ENCODE data around the gene CTBP2.
A peak's percentile ranks its signal among the peaks of the same experiment; 100 is the strongest.

CTBP2 gene

DNA sequence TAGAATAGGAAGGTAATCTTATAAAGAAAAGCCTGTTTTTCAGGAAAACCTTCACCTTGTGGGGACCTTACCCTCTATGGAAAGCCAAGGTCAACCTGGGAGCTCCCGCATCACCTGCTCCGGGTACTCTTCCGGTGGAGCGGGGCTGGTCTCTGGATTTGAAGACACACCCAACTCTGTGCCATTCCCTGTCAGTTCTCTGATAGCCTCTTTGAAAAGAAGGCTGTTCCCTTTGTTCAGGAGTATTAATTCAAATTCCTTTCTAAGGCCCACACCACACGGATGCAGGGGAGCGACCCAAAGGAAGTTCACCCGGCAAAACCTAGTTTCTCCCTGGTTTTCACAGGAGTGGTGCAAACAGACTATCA lies 10.7 kb downstream of the CTBP2 start:
- DNase-seq (ENCODE audit: low read depth), result no peak
- TF ChIP-seq, protein P1, sequence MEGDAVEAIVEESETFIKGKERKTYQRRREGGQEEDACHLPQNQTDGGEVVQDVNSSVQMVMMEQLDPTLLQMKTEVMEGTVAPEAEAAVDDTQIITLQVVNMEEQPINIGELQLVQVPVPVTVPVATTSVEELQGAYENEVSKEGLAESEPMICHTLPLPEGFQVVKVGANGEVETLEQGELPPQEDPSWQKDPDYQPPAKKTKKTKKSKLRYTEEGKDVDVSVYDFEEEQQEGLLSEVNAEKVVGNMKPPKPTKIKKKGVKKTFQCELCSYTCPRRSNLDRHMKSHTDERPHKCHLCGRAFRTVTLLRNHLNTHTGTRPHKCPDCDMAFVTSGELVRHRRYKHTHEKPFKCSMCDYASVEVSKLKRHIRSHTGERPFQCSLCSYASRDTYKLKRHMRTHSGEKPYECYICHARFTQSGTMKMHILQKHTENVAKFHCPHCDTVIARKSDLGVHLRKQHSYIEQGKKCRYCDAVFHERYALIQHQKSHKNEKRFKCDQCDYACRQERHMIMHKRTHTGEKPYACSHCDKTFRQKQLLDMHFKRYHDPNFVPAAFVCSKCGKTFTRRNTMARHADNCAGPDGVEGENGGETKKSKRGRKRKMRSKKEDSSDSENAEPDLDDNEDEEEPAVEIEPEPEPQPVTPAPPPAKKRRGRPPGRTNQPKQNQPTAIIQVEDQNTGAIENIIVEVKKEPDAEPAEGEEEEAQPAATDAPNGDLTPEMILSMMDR (conservative IDR thresholded peaks at IDR 0.05; ENCODE audit: control insufficient read depth, insufficient read depth, low read depth, low read length), result no peak
- H3K4me3 ChIP-seq (ENCODE audit: control insufficient read depth, low read depth, low read length), result no peak overlapping the region

DNA sequence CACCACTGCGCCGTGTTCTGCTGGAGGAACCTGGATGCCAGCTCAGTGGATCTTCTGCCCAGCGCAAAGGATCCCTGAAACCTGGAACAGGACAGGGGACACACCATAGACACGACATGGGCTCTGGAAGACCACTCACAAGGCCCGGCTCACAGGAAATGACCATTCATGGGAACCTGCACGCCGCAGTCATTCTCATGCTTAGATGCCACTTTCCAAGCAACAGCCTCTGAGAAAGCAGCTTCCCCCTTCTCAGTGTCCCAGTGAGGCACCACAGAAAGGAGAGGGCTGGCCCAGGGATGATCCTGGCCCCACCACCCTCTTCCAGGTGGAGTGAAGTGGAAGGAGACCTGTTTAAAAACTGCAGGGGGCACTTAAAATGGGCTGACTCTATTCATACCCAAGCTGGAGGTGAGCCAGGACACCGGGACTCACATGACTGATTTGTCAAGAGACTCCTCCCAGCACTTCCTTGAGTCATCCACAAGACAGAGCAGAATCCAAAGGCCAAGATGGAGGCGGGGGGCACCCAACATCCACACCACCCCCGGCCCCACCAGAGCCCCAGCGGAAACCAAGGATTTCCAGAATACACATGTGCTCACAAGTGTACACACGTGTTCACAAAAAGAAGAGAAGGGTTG lies 11.2 kb downstream of the CTBP2 start:
- peak; percentile 87 for DNase-seq (ENCODE audit: low read depth)
- TF ChIP-seq, protein P1 (conservative IDR thresholded peaks at IDR 0.05; ENCODE audit: control insufficient read depth, insufficient read depth, low read depth, low read length), result no peak
- H3K4me3 ChIP-seq (ENCODE audit: control insufficient read depth, low read depth, low read length), result no peak overlapping the region

DNA sequence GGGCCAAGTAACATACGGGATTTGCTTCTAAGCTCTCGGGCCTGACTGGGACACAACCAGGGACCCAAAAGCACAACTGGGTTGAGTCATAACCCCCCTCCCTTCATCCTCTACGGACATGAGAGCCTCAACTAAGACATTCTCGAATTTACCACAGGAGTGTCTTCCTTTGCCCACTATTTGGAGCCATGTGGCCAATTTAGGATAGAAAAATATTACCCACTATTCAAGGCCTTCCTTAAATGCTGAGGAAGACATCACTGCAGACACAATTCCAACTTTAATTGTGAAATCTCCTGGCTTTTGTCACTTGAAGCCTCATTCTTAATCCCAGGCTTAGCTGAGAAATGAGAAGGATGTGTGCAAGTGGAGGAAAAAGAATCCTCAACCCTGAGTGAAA lies 11.8 kb downstream of the CTBP2 start:
- TF ChIP-seq, protein P1 (conservative IDR thresholded peaks at IDR 0.05; ENCODE audit: control insufficient read depth, insufficient read depth, low read depth, low read length), result no peak
- no peak overlapping the region for H3K4me3 ChIP-seq (ENCODE audit: control insufficient read depth, low read depth, low read length)
- DNase-seq (ENCODE audit: low read depth), result no peak

DNA sequence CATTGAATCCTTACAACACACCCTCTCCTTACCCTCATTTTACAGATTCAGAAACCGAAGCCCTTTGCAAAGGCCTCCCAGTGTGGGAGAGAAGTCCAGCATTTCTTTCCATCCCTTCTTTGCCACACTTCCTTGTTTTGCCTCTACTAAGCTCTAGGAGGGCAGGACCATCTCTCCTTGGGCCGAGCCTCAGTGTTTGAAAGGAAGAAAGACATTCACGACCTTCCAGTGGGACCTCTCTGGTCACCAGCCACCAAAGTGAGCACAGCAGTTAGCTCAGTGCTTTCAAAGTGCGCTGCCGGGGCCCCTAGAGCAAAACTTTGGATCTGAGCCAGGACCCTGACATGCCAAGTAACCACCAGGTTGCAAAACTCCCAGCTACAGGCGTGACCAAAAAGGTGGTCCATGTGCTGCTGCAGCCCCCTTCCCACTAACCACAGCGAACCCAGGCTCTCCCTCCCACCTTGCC lies 12.4 kb downstream of the CTBP2 start:
- TF ChIP-seq, protein P1 (conservative IDR thresholded peaks at IDR 0.05; ENCODE audit: control insufficient read depth, insufficient read depth, low read depth, low read length), result no peak
- H3K4me3 ChIP-seq (ENCODE audit: control insufficient read depth, low read depth, low read length), result no peak overlapping the region
- DNase-seq (ENCODE audit: low read depth), result peak; percentile 41

DNA sequence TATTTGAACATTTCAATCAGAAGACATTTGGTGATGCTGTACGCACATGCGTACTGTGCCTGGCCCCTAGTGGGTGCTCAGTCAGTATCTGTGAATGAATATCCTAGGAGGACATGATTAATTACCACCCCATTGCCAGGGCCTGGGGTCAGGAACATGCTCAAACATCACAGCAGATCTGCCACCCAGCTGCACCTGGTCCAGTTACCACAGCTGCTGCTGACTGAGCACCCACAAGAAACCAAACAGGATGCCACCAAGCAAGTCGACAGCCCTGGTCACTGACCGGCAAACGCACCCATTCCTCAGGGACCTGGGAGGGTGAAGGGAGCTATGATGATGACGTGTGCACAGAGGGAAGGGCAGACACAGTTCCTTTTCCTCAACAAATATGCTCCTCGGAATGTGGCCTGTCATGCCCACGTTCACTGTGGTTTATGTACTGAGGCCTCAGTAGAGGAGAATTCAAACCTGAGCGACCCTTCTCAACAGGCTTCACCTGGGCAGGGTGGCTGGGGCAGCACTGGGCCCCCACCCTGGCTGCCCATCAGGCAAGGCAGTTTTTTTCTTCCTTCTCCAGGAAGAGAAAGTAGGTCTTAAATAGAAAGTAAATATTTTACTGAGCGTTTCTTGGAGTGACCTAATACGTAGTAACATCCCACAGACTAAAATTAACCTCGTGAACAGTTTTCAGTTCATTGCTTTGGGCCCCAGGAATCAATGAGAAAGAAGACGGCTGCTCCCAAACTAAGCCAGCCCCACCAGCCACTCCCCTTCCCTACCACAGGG lies 13.4 kb downstream of the CTBP2 start:
- no peak overlapping the region for H3K4me3 ChIP-seq (ENCODE audit: control insufficient read depth, low read depth, low read length)
- DNase-seq (ENCODE audit: low read depth), result peak; percentile 50
- TF ChIP-seq, protein P1 (conservative IDR thresholded peaks at IDR 0.05; ENCODE audit: control insufficient read depth, insufficient read depth, low read depth, low read length), result no peak

DNA sequence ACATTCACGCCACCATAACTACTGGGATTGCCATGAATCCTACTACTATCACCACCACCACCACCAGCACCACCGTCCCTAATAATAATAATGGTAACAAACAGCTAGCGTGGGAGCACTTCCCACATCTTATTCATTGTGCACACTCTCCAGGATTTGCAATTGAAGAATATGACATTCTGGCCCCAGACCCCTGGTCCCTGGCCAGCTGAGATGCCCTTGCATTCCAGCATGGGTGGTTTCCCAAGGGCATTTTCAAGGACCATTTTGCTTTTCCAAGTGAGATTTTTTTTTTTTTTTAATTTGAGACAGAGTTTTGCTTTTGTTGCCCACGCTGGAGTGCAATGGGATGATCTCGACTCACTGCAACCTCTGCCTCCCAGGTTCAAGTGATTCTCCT lies 14.7 kb downstream of the CTBP2 start:
- no peak for DNase-seq (ENCODE audit: low read depth)
- TF ChIP-seq, protein P1 (conservative IDR thresholded peaks at IDR 0.05; ENCODE audit: control insufficient read depth, insufficient read depth, low read depth, low read length), result no peak
- no peak overlapping the region for H3K4me3 ChIP-seq (ENCODE audit: control insufficient read depth, low read depth, low read length)

All from fibroblast of mammary gland (primary cell).